Activated naive CD4-positive, alpha-beta T cell (primary cell): Measurements from ENCODE around the gene PRDM16.

Experiments used
- DNase-seq, 4 experiments: peaks; one replicate each; lab custom pipeline; 2025; lab: John Stamatoyannopoulos, UW

The PRDM16 gene

GRCh38 chr1:3323021-3323795 lies 254.2 kb downstream of the PRDM16 start:
- DNase-seq = no peak

GRCh38 chr1:3323796-3324703 lies 255.0 kb downstream of the PRDM16 start:
- no peak for DNase-seq

GRCh38 chr1:3324704-3325535 lies 255.9 kb downstream of the PRDM16 start:
- no peak for DNase-seq

GRCh38 chr1:3326516-3327388 lies 257.7 kb downstream of the PRDM16 start:
- no peak for DNase-seq

- DNase-seq = no peak
Measured at GRCh38 chr1:3327389-3327702, 258.3 kb downstream of the PRDM16 start.

GRCh38 chr1:3327936-3328590 lies 259.1 kb downstream of the PRDM16 start:
- no peak for DNase-seq

- no peak for DNase-seq
Measured at GRCh38 chr1:3329640-3330281, 260.8 kb downstream of the PRDM16 start.

- DNase-seq = no peak
Measured at GRCh38 chr1:3330771-3331245, 261.8 kb downstream of the PRDM16 start.

- DNase-seq = no peak
Measured at GRCh38 chr1:3331564-3331963, 262.6 kb downstream of the PRDM16 start.

GRCh38 chr1:3332043-3332442 lies 263.0 kb downstream of the PRDM16 start:
- no peak for DNase-seq

- no peak for DNase-seq
Measured at GRCh38 chr1:3332662-3333061, 263.7 kb downstream of the PRDM16 start.

- no peak for DNase-seq
Measured at GRCh38 chr1:3333903-3334302, 264.9 kb downstream of the PRDM16 start.

GRCh38 chr1:3334366-3334765 lies 265.4 kb downstream of the PRDM16 start:
- no peak for DNase-seq

- DNase-seq = no peak
Measured at GRCh38 chr1:3335754-3336640, 267.0 kb downstream of the PRDM16 start.

- DNase-seq = no peak
Measured at GRCh38 chr1:3336641-3337630, 267.9 kb downstream of the PRDM16 start.

- DNase-seq = no peak
Measured at GRCh38 chr1:3337798-3338724, 269.1 kb downstream of the PRDM16 start.

- no peak for DNase-seq
Measured at GRCh38 chr1:3338725-3339070, 269.7 kb downstream of the PRDM16 start.
